HG03460 (cell line): Measurements from ENCODE around the gene FBXO31.
"Not testable (repeated sequence)": the region's sequence is repeated elsewhere in the genome, so short reads cannot be mapped to it uniquely, and the experiment has no call there.

Source experiments
- ATAC-seq: cut with Tn5 transposase; IDR thresholded peaks from one replicate; pipeline ENCODE4 v1.9.1; 2021; ENCODE audit not compliant: unreplicated experiment

The FBXO31 gene

DNA sequence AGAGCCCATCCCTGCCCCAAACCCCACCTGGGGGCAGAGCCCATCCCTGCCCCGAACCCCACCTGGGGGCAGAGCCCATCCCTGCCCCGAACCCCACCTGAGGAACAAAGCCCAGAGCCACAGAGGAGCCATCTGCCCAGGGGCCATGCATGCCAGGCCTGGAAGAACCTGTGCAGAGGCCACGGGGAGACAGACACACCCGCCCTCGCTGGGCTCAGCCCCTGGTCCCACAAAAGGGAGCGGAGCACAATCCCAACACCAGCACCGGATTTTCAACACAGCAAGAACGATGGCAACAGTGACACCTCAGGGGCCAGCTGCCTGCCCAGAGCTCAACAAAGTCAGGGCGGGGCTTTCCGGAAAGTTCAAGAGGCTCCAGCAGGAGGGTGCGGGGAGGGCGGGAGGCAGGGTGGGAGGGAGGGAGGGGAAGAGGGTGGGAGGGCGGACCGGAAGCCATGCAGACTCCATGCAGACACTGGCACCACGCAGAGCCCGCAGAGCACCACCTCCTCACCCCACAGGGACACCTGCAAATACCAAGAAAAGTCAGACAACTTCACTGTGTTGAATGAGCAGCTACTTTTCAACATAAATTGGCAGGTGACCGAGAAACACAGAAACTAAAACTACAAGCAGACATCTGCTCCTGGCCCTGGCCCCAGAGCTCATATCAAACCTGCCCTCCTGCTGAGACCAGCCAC, 38.5 kb downstream of the FBXO31 start:
- no peak for ATAC-seq

DNA sequence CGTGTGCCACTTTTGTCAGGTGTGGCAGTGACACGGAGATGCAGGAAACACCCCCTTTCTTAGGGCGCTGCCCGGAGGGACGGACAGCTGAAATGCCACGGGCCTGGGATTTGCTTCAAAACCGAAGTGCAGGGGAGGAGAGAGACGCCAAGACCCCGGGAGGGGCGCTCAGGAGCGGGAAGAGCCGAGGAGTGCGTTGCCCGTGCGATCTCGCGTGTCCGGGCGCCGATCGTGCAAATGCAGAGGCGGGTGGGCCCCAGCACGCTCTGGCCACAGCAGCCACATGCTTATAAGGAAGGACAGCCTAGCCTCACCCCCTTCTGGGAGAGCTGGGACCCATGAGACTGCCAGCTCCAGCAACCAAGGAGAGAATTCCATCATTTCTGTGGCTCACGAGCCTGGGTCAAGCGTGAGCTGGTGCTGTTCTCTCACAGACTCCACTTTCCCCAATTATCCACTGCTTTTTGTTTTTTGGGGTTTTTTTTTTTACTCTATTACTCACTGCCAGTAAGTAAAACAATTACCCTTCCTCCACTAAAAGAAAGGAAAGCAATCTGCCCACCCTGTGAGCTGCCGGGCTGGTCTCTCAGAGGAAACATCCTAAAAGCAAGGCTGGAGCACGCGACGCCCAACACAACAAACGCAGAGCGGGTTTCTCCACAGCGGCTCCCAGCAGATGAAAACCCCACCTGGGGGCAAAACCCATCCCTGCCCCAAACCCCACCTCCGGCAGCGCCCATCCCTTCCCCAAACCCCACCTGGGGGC, 39.2 kb downstream of the FBXO31 start:
- no peak for ATAC-seq

DNA sequence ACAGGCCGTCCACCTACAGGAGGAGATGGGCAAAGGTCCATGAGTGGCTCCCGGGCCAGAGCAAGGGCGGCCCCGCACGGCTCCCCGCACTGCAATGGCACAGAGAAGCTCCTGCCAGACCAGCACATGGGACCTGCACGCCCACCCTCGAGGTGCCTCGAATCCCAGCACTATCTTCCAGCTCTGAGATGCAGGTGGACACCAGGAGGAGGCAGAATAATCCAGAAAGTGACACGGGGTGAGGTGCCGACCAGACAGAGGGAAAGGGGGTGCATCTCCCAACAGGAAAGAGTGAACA, 39.9 kb downstream of the FBXO31 start:
- ATAC-seq: no peak

DNA sequence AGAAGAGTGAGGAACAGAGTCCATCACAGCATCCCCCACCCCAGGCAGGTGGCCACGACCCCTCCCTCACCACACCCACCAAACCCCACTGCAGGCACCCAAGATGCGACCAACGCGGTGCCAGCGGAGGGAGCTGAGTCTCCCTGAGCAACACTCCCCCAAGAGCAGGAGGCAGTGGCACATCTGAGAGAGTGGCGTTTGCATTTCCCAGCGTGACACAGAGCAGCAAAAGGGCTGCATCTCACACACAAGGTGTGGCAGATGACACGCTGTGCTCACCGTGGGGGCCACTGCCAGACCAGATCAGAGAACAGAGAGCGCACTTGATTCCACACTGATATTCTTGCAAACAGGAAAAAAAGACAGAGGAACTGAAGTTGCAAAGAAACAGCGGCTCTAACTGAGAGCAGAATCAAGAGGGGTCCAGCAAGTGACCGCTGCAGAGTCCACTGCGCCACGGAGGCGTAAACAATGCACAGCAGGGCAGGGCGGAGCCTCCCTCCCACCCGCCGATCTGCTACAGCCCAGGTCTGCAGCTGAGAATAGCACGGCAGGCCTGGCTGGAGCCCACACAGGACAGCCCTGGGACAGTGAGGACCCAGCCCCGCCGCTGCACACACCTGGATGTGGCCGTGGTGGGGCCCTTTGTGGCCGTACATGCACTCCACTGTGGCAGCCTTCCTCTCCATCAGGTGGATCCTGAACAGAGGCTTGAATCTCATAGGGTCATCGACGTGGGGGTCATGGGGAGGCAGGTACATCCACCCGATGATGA, 40.4 kb downstream of the FBXO31 start:
- ATAC-seq: no peak

- ATAC-seq: no peak
These were observed 41.1 kb downstream of the FBXO31 start for GRCh38 chr16:87342504-87342903.

DNA sequence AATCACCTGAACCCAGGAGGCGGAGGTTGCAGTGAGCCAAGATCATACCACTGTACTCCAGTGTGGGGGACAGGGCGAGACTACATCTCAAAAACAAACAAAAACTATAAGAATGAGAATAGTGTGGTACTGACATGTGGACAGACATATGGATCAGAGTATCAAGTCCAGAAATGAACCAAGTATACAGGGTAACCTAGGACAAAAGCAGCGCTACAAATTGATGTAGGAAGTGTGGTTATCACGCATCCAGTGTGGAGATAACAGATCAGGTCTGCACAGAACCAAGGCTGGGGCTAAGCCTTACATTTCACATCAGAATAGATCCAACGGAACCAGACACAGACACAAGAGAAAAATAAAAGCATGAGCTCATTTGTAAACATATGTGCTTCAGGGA, 43.4 kb downstream of the FBXO31 start:
- no peak for ATAC-seq

- ATAC-seq: not testable (repeated sequence)
These were observed 43.9 kb downstream of the FBXO31 start for GRCh38 chr16:87339724-87340105.

DNA sequence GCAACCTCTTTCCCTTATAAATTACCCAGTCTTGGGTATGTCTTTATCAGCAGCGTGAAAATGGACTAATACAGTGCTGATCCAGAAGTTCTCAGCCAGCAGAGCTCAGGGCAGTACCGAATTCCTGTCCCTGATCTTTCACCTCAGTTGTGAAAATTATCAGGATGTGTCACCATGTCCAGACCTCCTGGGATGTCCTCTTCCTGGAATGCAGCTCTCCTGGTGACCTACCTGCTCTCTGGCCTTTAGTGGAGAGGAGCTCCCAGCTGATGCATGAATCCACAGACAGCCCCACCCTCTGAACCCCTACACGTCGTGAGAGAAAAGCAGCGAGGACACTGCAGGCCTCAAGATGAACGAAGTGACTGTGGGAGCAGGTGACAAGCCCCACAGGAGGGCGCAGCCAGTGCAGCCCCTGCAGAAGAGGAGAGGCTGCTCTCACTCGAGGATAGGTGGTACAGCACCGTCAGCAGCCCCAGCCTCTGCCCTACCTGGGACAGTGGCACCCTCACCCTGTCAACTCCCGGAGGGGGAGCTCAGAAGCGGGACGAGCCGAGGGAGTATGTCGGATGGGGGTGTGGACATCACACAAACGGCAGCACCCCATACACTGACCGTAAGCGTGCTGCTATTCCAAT, 44.4 kb downstream of the FBXO31 start:
- no peak for ATAC-seq

- no peak for ATAC-seq
These were observed 45.3 kb downstream of the FBXO31 start for GRCh38 chr16:87338155-87338765.

DNA sequence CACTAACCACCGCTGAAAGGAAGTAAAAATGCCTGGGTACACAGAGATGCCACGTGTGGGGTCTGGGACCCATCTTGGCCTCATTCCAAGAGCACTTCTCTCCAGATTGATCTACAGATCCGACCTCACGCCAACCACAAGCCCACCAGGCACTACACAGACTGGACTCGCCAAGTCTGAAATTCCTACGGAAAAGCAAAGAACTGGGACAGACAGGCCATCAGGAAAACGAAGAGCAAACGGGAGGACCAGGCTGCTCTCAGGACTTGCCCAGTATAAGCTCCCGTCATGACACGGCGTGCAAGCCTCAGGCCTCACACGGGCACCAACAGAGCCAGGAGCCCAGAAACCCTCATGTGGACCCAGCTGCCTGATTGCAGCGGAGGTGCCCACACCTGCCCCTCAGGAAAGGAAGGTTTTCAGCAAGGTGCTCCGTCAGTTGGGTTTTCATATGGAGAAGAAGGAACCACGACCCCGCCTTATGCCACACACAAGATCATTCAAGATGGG, 46.3 kb downstream of the FBXO31 start:
- no peak for ATAC-seq

DNA sequence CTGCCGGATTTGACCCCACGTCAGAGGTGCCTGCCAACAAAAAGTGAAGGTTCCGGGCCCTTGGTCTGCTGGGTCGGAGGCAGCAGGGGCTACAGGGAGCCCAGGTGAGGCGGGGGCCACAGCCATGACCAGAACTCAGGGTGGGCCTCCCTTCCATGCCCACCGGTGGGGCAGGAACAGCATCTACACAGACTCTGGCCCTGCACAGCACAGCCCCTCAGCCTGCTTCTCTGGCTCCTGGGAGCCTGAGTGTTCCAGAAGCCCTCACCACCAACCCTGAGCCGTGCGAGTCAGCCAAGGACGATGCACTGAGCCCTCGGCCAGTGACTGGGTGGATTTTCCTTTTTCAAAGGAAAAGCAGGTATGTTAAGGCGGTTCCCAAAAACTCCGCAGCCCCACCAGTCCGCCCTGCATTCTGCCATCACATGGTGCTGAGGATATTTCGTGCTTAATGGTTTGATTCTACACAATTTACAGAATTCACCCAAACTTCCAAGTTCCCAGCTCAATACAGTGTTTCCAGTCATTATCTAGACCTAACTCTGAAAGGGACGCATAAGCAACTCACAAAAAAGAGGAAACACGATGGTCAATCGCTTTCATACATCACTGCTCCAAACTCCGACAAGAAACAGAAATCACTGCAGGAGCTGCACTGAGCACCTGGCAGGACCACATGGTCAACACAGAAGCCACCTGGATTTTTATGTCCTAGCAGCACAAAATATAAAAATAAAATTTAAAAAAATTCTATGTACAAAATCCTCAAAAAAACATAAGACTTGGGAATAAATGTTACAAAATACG, 46.9 kb downstream of the FBXO31 start:
- ATAC-seq: no peak

DNA sequence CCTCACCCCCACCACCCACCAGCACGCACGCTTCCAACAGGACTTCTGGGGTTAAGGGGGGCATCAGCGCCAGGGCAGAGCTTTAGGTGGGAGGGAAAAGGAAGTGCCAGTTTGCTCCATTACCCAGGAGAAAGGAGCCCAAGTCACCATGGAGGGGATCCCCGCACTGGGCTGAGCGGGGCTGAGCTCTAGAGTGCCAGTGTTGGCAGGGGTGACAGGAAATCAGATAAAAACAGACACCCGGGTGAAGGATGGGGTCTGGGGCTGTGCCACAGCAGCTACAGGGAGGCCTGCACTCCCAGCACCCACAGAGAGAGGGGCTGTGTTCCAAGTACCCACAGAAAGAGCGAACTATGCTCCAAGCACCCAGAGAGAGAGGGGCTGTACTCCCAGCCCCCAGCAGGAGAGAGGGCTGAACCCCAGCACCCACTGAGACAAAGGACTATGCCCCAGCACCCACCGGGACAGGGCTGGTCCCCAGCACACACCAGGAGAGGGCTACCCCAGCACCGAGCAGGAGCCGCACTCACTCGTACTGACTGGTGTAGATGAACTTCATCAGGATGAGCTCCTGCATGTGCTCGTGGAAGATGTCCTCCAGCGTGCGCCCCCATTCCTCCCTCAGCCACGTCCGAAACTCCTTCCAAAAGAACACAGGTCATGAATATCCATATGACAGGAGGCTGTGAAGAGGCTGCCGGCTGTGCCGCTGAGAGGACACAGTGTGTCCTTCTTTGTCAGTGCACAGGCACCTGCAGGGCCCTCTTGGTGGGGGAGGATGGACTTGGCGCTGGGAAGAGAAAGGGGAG, 47.7 kb downstream of the FBXO31 start:
- ATAC-seq: no peak

- no peak for ATAC-seq
These were observed 48.6 kb downstream of the FBXO31 start for GRCh38 chr16:87334651-87335624.

DNA sequence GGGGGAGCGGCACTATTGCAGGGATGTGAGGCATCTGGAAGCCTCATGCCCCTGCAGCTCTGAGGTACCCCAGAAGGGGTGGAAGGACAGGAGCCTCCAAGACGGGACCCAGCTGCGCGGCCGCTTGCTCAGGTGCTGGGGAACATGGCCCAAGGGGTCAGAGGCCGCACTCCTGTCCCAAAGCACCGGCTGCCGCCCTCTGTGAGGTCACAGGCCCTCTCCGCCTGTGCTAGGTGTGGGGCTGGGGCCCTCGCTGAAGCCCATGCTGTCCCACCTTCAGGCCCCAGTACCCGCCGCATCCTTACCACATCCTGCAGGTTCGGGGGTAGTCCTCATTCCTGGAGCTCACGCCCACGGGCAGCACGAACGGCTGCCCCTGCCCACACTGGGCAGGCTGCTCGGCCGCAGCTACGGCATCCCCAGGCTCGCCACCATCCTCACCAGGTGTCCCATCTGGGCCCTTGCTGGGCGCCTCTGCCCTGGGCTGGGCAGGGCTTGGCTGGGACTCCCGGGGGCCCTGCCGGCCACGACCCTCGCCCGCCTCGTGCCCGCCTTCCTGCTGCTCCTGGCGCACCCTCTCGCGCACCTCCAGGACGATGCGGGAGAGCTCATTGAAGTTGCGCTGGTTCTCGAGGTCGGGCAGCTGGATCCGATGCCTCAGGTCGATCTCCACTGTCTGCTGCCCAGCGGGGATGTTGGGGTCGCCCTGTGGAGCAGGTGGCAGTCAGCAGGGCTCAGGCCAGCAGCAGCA, 49.8 kb downstream of the FBXO31 start:
- ATAC-seq: no peak

DNA sequence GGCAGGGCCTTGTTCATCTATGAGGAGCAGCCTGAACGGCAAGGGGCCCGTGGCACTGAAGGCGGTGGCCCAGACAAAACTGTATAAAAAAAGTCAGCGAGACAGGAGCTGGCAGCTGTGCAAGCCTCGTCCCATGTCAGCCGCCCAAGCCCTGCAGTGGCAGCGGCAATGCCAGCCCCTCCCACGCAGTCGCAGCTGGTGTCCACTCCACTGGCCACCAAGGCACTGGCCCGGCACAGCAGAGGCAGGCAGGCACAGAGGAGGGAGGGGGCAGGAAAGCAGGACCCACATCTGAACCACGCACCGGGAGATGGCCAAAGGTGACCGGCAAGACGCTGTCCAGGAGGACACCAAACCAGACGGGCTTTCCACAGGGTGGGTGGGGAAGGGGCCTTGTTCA, 50.5 kb downstream of the FBXO31 start:
- ATAC-seq: no peak

DNA sequence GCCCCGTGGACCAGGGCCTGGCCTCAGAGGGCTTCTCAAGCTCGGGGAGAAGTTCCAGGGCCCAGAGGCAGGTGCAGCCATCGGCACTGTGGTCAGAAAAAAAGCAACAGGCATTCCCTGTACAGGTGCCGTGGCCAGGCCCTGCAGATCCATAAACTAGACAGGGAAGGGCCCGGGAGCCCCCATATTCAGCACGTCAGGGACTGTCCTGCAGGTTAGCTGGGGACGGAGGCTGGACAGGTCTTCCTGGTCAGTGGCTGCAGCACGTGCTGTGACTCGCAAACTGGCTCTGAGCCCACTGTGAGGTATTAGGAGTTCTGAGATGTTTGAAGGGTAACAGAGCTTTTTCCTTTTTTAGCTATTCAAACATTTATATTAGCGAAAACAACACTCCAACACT, 51.4 kb downstream of the FBXO31 start:
- ATAC-seq: no peak

GRCh38 chr16:87331241-87331801, 52.3 kb downstream of the FBXO31 start:
- ATAC-seq: no peak
